Muscle of arm (tissue), 14 donors: Measurements from ENCODE around the gene THAP4. TPM values are rescaled to one million over a fixed set of nuclear protein-coding genes. Genes with fewer than 3 reads are reported as not detected.

ENCODE experiments used
- DNase-seq: peaks from one replicate; pipeline ENCODE4 v3.0.0-alpha.2; 2013
- long read RNA-seq, 11 donors: transcript quantifications; one replicate each; lab custom pipeline, GENCODE V29; 2026
- polyA plus RNA-seq, 12 donors: library from polyadenylated mRNA; unstranded; fragments of 120-200 nt; gene quantifications; one replicate each; pipeline ENCODE4 v1.2.1, GENCODE V29; 2013; ENCODE audit not compliant: insufficient read length in 12 of 12

THAP4 gene, protein sequence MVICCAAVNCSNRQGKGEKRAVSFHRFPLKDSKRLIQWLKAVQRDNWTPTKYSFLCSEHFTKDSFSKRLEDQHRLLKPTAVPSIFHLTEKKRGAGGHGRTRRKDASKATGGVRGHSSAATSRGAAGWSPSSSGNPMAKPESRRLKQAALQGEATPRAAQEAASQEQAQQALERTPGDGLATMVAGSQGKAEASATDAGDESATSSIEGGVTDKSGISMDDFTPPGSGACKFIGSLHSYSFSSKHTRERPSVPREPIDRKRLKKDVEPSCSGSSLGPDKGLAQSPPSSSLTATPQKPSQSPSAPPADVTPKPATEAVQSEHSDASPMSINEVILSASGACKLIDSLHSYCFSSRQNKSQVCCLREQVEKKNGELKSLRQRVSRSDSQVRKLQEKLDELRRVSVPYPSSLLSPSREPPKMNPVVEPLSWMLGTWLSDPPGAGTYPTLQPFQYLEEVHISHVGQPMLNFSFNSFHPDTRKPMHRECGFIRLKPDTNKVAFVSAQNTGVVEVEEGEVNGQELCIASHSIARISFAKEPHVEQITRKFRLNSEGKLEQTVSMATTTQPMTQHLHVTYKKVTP
- 10 to 100 TPM in 11 of 12 donors, not detected in 1; 31.7 to 51.7 (median 36.8) TPM for polyA plus RNA-seq
- long read RNA-seq, donor 1, transcript THAP4-204 (6 exons, 2,367 nt) = major isoform, 8 of 30 reads
- long read RNA-seq, donor 1, transcript THAP4-202 (5 exons, 785 nt) = minor isoform, 5 of 30 reads
- long read RNA-seq, donor 1, partial matches to known transcripts = 17 of 30 reads
- long read RNA-seq, donor 1, other reads (novel, unspliced or antisense) = 0 of 30 reads
- long read RNA-seq, donor 2, transcript THAP4-202 (5 exons, 785 nt) = minor isoform, 6 of 30 reads
- long read RNA-seq, donor 2, transcript THAP4-204 (6 exons, 2,367 nt) = major isoform, 8 of 30 reads
- long read RNA-seq, donor 2, partial matches to known transcripts = 16 of 30 reads
- long read RNA-seq, donor 2, other reads (novel, unspliced or antisense) = 0 of 30 reads
- long read RNA-seq, donor 3, partial matches to known transcripts = 10 of 13 reads
- long read RNA-seq, donor 3, other reads (novel, unspliced or antisense) = 0 of 13 reads
- long read RNA-seq, donor 4, partial matches to known transcripts = 0 of 3 reads
- long read RNA-seq, donor 4, other reads (novel, unspliced or antisense) = 0 of 3 reads
- long read RNA-seq, donor 5, transcript THAP4-204 (6 exons, 2,367 nt) = major isoform, 16 of 19 reads
- long read RNA-seq, donor 5, partial matches to known transcripts = 0 of 19 reads
- long read RNA-seq, donor 5, other reads (novel, unspliced or antisense) = 0 of 19 reads
- long read RNA-seq, donor 6, transcript THAP4-202 (5 exons, 785 nt) = major isoform, 5 of 11 reads
- long read RNA-seq, donor 6, partial matches to known transcripts = 5 of 11 reads
- long read RNA-seq, donor 6, other reads (novel, unspliced or antisense) = 0 of 11 reads
- long read RNA-seq, donor 7, partial matches to known transcripts = 0 of 4 reads
- long read RNA-seq, donor 7, other reads (novel, unspliced or antisense) = 0 of 4 reads
- long read RNA-seq, donor 8, transcript THAP4-202 (5 exons, 785 nt) = major isoform, 10 of 27 reads
- long read RNA-seq, donor 8, transcript THAP4-204 (6 exons, 2,367 nt) = minor isoform, 9 of 27 reads
- long read RNA-seq, donor 8, partial matches to known transcripts = 7 of 27 reads
- long read RNA-seq, donor 8, other reads (novel, unspliced or antisense) = 0 of 27 reads
- long read RNA-seq, donor 9, partial matches to known transcripts = 0 of 4 reads
- long read RNA-seq, donor 9, other reads (novel, unspliced or antisense) = 0 of 4 reads
- long read RNA-seq, donor 10, transcript THAP4-204 (6 exons, 2,367 nt) = major isoform, 10 of 27 reads
- long read RNA-seq, donor 10, partial matches to known transcripts = 14 of 27 reads
- long read RNA-seq, donor 10, other reads (novel, unspliced or antisense) = 0 of 27 reads
- long read RNA-seq, donor 11, transcript THAP4-204 (6 exons, 2,367 nt) = major isoform, 12 of 22 reads
- long read RNA-seq, donor 11, partial matches to known transcripts = 7 of 22 reads
- long read RNA-seq, donor 11, other reads (novel, unspliced or antisense) = 0 of 22 reads

DNA sequence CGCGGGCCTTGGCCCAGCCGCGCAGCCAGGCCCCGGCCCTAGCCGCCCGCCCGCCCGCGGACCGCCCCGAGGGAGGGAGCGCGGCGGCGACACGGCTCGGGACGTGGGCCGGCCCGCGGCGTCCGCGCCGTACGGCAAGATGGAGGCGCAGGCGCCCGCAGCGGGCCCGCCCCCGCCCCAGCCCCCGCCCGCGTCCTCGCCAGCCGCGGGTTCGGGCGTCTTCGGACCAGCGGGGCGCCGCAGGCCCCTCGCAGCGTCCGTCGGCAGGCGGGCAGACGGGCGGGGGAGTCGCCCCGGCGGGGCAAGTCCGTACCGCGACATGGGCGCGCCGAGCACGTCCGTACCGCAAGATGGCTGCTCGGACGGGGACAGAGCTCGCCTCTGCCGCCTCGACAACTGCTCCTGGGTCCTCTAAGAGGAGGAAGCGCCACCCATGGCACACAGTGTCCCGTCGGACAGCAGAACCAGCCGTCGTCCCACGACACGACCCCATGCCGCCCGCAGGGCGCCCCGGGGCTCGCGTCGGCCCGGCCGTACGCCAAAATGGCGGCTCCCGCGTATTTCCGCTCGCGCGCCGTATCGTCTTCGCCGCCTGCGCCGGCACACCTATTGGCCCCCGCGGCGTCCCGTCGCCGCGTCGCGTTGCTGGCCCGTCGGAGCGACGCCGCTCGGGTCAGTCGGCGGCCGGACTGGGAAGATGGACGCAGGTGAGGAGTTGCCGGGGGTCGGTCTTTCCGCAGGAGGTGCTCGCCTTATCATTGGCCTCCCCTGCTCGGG, at the start of gene THAP4, which contains the start of gene ATG4B:
TSS of gene THAP4 (minus strand) at position 141 of the 777 bp plus-strand sequence. CDS start 141 bp downstream, outside the sequence.
TSS of gene ATG4B (plus strand) at position 676 of the 777 bp plus-strand sequence. CDS start at position 698, 22 bp downstream.
- DNase-seq = peak; percentile 92

DNA sequence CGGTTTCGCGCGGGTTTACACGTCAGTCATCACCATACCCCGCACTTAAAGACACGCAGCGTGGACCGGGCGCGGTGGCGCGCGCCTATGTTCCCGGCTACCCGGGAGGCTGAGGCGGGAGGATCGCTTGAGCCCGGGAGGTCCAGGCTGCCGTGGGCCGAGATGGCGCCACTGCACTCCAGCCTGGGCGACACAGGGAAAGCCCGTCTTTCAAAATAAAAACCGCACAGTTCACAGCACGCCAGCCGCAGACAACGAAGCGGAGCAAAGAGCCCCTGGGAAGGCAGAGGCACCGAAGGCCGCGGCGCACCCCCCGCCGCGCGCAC, 49.3 kb upstream of the THAP4 start:
- DNase-seq = no peak

DNA sequence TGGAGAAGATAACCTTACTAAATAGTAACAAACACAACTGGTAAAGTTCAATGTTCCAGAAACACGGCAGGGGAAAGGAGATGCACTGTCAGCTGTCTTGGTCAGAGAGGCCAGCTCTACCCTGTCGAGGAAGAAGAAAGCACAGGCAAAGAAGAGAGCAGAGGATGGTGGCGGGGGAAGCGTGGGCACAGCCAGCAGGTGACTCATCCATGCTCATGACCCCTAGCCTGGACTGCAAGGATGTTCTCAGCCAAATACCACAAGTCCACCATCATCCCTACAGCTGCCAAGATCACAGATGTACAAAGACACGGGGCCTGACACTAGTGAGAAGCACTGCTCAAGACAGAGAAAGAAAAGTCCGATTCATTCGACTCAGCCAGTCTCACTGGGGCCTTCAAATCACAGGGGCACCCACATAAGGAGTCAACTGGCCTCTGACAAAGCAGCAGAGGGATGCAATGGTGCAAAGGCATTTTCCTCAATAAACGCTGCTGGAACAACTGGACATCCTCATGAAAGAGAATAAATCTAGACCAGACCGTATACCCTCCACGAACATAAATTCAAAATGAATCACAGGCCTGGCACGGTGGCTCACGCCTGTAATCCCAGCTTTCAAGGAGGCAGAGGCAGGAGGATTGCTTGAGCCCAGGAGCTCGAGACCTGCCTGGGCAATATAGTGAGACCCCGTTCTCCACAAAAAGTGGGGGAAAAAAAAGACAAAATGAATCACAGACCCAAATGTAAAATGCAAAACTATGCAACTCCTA, 44.1 kb upstream of the THAP4 start:
- DNase-seq = no peak

- no peak for DNase-seq
Observed at GRCh38 chr2:241680044-241680443, 43.1 kb upstream of the THAP4 start.

DNA sequence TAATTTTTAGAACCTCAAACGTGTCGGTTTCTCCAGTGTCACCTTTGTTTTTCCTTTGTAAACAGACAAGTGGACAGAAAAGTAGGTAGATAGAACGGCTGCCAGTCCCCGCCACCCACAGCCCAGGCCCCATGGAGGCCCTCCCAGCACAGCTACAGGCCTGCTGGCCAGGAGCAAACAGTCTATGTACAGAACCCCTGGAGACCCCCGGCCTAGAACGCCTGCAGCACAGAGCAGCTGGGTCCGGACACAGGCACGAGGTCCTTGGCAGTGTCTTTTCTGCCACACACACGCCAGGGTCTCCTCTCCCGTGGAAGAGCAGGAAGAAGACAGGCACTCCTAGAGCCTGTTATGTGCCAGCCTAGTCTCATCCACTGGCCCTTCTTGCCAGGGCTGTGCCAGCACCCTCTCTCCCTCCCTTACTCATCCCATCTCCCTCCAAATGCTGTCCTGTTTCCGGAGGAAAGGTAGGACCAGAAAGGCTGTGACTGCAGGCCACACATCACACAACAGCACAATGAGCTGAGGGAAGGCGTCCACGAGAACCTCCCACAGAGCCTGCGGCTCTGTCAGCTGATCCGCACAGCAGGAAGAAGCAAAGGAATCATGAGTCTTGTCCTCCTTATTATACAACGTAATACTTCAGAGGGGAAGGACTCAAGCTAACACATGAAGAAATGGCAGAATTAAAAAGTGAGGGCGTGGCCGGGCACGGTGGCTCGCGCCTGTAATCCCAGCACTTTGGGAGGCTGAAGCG, 42.0 kb upstream of the THAP4 start:
- DNase-seq = no peak

GRCh38 chr2:241678307-241678706, 41.3 kb upstream of the THAP4 start:
- no peak for DNase-seq

DNA sequence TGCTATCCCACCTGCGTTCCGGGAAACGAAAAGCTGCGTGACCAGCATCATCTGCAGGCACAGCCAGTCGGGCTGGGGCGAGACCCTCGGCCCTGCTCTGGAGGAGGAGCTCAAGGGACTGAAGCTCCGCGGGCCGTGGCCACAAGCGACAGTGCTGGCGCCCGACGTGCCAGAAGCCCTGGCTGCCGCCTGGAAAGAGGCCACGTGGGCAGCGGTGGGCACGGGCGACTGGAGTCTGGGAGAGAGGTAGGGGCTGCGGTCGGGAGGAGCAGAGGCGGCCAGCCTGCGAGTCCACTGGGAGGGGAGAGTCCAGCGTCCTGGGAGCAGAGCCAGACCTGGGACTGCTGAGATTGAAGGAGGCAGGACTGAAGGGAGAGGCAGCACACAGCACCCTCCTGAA, 40.4 kb upstream of the THAP4 start:
- no peak for DNase-seq

- DNase-seq = no peak
Observed at GRCh38 chr2:241676665-241677064, 39.7 kb upstream of the THAP4 start.

- no peak for DNase-seq
Observed at GRCh38 chr2:241675885-241676284, 38.9 kb upstream of the THAP4 start.

GRCh38 chr2:241673797-241674725, 37.1 kb upstream of the THAP4 start:
- no peak for DNase-seq

DNA sequence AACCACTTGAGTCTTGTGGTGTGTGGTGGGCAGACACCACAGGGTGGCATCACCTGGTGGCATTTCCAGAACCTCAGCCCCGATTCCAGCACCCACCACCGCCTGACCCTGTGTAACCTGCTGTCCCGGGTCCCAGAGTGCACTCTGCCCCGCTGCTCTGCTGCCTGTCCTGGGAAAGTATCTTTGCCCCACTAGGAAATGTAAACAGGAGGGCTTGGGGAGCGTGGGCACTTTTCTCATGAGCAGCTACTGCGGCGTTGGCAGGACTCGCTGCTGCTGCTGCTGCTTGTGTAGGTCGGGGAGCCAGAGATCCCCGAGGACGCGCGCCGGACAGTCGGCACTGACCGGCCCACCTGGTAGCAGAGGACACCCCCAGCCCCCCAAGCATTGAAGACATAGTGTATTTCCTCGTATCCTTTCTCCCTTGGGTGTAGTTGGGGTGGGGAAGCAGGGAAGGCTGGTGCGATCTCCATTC, 36.3 kb upstream of the THAP4 start:
- DNase-seq = no peak

GRCh38 chr2:241672243-241673188, 35.6 kb upstream of the THAP4 start:
- DNase-seq = no peak

DNA sequence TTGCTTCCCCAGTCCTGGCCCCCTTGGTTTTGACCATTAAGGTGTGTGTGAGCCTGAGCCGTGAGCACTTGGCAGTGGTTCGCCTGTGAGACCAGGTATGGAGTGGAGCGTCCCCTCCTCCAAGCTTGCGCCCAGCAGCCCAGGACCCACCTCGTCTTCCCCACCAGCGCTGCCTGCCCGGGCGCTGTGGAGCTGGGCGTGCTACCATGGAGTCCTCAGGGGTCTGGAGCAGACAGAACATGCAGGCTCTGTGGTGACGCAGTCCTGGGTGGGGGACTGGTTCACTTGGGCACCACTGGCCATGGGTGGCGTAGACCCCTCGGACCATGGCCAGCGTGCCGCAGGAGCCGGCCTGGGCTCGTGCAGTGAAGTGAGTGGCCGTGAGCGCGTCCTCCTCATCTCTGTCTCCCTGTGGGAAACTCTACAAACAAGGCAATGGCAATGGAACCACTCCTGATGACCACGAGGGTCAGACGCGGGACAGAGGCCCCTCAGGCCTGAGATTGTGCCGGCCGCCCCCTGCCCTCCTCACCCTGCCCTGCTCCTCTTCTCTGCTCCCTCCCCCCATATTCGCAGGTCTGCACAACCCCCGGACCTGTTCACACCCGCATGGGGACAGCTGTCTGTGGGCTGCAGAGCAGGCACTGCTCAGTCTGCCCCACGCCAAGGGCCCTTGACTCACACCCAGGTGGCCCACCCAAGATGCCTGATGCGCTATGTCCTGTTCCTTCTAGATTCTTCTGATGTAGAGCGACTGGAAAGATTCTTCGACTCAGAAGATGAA, 34.7 kb upstream of the THAP4 start:
- DNase-seq = no peak
